ENCODE measurements around the gene DLX4.
A peak's percentile ranks its signal among the peaks of the same experiment; 100 is the strongest.

DLX4 gene

DNA sequence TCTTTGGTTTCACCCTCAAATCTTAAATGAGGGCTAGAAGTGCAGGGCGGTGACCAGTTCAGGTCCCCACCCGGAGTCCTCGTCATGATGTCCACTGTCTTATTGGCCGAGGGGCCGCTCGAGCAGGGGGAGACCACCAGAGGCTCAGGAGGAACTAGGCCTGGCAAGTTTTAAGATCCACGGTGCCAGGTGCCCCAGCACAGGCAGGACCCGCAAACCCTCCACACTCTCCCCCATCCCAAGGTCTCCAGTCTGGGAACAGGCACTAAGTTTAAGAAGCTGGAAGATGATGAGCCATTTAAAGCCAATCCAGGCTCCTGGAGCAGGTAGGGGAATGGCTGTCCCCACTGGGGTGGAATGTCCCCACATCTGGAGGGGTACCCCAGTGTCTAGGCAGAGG is 21.9 kb downstream of the DLX4 start:
- DNase-seq: no peak

DNA sequence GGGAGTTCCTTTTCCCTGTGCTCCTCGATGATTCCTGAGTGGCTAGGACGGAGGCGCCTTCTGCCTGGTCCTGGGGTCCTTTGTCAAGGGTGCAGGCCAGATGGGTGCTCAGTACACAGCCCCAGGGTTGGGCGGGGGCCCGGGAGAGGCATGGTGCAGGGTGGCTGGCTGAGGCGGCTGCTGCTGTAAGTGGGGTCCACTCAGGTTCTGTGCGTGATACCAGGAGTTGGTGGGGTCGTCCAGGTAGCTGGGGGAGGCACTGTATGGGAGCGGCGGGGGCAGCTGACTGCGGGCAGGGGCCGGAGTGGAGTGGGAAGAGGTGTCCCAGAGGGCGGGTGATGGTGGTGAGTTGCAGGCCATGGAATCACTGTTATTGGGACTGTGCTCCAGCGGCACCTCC is 22.4 kb downstream of the DLX4 start:
- DNase-seq: no peak

DNA sequence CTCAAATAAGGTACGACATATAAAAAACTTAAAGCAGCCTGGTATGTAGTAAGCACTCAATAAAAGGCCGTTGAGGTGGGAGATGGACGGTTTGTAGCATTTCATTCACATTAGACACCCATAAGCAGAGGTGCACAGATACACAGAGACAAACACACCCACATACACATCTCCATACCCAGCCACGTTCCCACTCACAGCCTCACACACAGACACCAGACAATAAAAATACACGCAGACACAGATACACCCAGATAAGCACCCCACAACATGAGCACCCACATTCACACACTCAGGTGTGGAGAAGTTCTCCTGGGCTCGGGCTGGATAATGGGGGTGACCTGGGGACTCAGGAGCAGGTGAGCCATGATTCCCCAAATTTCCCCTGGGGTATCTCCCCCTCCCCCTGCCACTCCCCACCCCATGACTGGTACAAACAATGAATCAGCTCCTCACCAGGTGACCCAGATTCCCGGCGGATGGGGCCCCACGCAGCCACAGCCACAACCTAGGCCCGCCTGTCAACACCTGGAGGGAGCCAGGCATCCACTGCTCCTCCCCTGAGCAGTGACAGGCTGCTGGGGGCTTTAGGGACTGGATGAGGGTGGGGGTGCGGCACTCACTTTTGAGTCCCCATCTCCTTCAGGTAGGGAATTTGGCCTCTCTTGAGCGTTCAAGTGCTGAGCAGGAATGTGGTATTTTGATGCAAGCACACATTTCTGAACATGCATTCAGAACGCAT is 23.4 kb downstream of the DLX4 start:
- no peak for DNase-seq

DNA sequence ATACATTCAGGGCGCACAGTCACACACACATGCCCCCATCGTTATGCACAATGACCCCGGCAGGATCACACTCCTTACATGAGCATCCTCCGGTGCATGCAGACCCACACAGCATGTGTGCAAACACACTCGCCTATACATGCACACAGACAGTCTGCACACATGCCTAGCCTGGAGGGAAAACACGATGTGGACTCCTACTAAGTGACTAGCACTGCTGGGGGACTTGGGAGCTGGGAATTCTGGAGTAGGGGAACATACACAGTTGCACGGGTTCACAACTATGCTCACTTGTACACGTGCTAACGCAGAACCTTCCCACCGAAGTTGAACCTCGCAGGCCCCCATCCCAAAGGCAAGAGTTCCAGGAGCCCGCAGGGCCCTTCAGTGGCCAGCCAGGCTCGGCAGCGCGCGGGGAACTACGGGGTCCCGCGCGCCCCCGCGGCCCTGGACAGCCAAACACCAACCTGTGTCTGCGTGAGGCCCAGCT is 24.0 kb downstream of the DLX4 start:
- DNase-seq: no peak

DNA sequence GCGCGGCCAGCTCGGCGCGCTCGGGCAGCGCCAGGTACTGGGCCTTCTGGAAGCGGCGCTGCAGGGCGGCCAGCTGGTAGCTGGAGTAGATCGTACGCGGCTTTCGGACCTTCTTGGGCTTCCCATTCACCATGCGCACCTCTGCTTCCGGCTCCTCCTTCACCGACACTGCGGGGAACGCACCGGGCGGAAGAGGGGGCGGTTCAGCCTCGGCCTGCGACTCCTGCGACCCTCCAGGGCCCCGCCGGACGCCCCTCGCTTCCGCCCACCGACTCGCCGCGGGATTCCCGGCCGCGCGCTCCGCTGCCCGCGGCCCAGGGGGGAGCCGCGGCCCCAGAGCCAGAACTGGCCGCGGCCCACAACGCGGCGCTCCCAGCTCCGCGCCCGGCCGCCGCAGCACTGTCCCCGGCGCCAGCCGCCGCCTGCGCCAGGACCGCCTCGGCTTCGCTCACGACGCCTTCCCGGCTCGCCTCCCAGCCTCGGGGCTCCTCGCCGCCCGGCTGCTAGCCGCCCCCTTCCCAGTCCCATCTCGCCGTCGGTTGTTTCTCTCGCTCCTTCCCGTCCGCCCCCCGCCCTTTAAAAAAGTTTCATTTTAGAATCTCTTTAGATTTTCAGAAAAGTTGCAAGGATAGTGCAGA is 24.6 kb downstream of the DLX4 start:
- peak; percentile 36 for DNase-seq

DNA sequence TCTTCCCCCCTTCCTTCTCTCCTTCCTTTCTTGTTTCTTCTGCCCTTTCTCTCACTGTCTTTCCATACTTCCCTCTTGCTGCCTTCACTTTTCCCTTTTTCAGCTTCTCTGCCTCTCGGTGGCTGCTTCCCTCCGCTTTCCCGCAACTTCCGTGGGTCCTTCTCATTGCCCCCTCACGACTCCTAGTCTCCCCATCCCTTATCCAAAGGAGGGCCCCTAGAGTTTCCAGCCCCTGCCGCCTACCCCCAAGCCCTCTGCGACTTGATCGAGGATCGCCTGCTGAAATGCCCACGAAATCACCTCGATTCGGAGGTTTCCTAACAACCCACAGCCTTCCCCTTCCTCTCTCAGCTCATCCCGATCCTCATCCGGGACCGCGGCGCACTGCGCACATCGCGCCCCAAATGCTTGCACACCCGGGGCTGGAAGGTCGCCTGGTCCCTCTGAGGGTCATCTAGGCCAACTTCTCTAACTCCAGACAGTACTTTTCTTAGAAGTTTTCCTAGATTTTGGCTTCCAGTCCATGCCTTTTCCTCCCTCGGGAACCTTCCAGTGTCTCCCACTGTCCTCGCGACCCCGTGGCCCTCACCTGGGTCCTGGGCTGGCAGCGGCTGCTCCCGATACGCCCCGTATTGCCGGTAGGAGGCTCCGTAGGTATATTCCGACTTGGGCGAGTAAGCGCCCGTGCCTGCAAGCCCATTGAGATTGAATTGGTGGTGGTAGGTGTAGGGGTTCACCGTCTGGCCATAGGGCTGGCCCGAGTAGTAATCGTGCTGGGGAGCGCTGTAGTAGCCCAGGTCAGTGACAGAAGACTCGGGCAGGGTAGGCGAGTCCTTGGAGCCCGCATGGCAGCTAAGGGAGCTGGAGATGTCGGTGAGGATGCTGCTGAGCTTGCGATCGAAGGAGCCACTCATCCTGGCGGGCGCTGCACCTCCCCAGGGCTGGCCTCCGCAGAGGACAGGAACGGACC is 25.4 kb downstream of the DLX4 start:
- DNase-seq: no peak

DNA sequence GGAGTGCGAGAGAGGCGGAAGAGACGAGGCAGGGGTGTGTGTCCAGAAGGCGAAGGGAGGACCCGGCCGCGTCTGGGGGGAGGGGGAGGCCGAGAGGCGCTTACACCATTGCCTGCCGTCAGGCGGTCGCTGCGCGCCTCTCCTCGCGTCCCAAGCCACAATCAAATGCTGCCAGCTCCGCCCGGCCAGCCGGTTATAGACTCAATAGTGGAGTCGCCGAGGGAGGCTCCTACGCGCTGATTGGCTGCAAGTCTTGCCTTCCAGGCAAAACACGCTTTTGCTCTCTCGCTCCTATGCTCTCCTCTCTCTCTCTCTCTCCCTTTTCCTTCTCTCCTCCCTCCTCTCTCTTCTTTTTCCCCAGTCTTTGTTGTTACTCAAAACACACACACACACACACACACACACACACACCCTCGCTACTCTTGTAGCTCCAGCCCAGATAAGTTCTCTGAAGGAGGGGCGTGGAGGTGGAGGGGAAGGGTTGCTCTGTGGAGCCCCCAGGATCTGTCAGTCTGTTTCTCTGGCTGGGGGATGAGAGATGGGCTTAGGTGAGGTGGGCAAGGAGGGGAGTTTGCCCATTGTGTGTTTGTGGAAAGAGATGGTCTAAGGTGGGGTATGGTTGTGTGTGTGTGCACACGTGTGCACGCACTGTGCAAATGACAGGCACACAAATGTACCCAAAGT is 26.2 kb downstream of the DLX4 start, which contains the start of gene DLX3:
TSS of gene DLX3 (minus strand) at position 170 of the 684 bp plus-strand sequence. CDS start 226 bp downstream, outside the sequence.
- DNase-seq: peak; percentile 55

DNA sequence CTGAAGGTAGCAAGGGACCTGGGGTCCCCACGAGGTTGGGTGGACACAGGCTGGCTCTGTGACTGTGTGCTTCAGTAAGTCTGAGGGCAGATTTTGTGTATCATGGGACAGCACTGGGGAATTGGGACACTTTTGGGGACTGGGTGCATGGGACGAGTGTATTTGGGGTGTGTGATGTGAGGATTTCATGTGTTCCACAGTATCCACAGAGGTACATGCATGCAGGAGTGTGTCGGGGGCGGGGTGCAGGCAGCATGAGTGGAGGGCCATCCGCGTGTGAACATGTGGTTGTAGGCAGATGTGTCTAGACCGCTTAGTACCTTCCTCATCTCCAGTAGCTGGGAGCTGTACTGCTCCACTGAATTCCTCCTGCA is 27.1 kb downstream of the DLX4 start:
- DNase-seq: no peak

DNA sequence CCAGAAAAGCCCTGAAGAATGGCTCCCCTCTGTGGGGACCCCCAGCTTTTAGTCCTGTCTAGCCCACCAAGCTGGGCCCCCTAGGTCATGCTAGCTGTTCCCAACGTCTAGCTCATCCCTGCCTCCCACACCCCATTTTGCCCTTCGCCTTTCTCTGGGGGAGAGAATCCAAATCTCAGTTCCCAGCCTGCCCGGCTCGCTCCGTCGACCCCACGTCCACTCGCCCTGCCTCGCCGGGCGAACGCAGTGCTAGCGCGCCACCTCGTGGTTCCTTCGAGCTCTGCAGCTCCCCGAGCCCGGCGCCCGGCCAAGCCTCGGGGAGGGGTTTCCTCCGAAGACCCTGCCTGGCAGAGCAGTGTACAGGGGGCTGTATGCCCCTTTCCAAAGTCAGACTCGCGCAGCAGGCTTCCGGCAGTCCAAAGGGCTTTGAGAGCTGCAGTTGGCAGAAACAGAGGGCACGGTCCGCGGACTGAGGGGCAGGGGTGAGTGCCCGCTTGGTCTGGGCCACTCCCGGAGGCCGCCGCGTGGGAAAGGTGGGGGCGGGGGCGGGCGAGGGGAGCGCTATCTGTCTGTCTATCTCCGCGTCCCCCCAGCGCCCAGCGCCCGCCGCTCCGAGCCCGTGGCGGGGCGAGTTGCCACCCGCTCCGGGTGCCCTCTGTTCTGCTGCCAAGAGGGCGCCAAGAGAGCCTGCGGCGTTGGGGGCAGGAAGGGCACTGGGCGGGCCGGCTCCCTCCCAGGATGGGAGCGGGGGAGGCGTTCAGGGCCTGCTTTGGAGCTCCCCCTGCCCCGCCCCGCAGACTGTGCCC is 27.7 kb downstream of the DLX4 start:
- DNase-seq: no peak

DNA sequence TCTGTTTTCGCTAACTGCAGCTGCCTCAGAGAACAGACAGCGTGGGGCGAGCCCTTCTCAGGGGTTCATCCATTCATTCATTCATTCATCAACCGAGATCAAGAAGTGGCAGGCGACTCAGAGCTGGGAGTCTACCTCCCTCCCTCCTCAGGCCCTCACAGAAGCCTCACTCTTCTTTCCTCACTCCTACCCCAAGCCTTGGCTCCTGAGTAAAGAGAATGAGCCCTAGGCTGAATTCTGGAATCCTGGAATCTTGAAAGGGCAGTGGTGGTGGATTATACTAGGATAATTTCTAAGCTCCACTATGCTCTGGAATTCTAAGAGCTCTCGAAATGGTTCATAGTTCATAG is 28.3 kb downstream of the DLX4 start:
- no peak for DNase-seq

DNA sequence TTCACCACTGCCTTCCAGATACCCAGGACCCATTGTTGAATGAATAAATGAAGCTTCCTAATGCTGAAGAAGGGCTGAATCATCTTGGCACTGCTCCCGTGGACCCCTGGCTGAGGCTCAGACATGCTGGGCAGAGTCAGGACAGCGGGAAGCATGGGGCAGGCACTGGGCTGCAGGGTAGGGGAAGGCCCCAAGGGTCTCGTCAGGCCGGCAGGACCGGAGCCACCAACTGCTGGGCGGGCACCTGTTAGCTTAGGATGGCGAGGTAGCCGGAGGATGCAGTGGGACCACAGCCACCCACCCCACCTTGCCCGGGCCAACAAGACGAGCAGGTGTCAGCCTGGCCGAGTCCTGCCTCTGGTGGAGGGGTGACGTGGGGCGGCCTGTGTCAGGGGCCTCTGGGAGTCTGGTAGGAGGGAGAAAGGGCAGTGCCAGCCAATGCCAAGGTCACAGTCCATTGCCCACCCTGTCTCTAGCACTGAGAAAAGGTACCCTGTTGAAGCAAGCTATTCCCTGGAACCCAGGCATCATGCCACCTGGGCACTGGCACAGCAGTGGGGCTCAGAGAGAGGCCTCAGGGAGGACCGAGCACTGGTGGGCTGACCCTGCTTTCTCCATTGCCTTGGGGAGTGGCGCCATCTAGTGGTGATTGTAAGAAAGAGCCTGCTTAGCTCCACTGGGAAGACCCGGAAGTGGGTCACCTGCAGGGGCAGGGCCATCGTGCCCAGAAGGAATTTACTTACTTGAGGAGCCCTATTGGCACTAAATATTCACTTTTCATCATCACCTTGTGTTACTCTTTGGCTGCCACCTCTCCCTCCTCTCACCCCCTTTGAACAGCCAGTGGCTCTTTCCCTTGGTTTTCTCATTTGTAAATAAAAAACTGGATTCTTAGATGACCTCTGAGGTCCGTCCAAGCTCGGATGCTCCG is 29.0 kb downstream of the DLX4 start:
- DNase-seq: peak; percentile 88

DNA sequence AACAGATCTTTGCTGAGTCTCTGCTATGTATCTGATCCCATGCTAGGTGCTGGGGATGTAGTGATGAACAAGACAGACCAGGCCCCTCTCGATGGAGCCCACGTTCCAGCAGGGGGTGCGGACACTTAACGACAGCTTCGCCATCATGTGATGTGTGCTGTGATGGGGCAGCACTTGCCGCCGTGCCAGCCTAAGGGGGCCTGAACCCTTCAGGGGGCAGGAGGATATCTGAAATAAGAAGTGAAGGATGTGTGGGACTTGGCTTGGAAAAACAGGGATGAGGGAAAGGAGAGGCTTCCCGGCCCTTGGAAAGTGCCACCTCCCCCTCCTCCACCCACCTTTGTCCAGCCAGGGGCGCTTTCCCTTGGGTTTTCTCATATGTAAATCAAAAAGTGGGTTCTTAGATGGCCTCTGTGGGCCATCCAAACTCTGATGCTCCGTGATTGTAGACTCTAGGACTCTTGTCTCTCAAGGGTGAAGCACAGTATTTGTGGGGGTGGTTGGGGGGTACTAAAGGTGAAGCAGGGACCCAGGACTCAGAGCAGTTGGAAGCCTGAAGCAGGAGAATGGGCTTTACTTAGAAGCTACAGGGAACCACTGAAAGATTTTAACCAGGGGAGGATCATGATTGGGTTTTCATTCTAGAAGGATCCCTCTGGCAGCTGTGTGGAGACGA is 30.0 kb downstream of the DLX4 start:
- no peak for DNase-seq

DNA sequence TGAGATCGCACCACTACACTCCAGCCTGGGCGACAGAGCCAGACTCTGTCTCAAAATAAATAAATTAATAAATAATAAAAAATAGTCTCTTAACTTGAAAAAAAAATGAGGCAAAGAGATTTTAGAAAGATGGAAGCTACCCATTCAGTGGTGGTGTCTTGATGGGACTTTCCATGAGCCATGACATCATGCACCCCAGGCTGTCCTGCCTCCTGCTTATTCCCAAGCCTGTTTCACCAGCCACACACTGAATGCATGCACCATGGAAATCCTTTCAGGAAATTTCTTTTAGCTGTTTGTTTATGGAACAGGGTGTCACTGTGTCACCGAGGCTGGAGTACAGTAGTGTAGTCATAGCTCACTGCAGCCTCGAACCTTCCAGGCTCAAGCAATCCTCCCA is 34.9 kb downstream of the DLX4 start:
- DNase-seq: no peak

DNA sequence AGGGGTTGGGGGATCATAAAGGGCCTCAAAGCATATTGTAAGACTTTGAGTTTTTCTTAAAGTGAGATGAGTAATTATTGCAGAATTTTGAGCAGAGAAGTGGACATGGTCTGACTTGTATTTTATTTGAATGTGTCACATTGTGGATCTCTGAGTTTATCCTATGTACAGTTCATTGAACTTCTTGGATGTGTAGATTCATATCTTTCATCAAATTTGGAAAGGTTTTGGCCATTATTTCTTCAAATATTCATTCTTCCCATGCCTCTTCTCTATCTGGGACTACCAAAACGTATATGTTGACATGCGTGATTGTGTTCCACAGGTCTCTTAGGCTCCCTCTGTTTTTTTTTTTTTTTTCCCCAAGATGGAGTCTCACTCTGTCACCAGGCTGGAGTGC is 40.3 kb downstream of the DLX4 start:
- no peak for DNase-seq

DNA sequence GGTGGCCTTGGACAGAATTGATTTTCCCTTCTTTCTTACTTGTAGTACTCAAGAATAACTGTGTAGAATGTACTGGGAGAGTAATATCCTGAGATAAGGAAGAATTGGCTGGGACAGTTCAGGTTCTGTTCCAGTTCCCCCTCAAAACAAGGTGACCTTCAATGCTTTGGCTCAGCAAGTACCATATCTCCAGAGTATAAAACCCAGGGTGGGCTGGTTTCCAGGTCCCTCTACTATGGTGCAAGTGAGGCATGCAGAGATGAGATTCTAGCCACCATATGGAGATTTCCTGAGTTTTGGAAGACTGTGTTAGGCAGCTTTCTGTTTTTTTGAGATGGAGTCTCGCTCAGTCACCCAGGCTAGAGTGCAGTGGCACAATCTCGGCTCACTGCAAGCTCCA is 44.1 kb downstream of the DLX4 start:
- DNase-seq: no peak

DNA sequence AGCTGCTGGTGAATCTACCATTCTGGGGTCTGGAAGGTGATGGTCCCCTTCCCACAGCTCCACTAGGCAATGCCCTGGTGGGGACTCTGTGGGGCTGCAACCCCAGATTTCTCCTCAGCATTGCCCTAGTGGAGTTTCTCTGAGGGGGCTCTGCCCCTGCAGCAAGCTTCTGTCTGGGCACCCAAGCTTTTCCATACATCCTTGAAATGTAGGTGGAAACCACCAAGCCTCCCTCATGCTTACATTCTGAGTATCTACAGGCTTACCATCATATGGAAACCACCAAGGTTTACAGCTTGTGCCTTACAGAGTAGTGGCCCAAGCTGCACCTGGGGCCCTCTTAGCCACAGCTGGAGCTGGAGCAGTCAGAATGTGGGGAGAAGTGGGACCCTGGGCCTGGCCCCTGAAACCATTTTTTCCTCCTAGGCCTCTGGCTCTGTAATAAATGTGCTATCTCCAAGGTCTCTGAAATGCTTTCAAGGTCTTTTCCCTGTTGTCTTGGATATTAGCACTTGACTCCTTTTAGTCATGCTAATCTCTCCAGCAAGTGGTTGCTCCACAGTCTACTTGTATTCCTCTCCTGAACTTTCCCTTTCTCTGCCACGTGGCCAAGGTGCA is 45.6 kb downstream of the DLX4 start:
- DNase-seq: no peak

DNA sequence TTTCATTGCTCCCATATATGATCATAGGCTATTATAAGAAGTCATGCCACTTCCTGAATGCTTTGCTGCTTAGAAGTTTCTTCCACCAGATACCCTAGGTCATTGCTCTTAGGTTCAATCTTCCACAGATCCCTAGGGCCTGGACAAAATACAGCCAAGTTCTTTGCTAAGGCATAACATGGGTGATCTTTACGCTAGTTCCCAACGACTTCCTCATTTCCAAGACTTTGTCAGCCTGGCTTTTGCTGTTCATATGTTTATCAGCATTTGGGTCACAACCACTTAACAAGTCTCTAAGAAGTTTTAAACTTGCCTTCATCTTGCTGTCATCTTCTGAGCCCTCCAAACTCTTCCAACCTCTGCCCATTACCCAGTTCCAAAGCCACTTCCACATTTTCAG is 46.2 kb downstream of the DLX4 start:
- no peak for DNase-seq

DNA sequence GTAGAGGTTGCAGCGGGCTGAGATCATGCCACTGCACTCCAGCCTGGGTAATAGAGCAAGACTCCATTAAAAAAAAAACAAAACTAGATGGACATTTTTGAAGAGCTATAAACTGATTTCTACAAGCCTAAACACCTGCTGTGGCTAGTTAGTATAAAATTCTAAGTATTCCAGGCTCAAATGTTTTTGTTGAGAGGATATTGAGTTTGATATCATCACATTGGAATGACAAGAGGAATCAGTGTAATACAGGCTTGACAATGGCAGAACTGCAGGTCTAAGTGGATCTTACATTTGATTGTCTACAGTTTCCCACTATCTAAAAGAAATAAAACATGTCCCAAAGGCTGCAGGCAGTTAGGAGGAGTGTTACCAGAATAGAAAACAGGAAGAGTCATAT is 49.9 kb downstream of the DLX4 start:
- DNase-seq: no peak

DNA sequence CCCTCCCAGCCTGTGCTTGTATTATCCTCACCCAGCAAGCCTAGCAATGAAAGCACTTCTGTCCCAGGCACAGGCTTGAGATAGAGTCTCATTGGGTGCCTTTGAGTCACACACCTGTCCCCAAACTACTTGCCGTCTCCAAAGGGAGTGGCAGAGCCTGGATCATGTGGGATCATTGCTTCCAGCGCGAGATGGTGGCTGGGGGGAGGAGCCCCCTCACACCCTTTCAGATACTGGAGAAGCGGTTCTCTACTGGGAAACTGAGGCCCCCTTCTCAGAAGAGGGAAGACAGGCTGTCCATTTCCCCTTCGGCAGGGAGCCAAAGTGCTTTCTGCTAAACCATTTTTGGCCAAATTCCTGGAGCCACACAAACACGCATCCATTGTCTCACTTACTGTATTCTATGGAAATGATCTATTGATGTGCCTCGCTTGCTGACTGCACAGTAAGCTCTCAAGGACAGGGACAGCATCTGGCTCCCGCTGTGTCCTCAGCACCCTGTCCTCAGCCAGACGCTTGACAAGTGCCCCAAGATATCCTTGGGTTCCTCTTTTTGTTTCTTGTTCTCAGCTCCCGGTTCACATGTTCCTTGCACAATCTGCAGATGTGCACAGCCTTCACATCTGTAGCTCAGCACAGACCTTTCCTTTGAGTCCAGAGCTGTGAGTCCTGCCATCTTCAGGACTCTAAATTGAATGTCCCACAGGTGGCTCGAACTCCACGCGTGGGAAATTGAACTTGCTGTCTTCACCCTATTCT is 52.0 kb downstream of the DLX4 start:
- no peak for DNase-seq

Data from NCI-H146 (cell line).